Posterior vena cava (tissue), 2 donors: Measurements from ENCODE around the gene UNCX. TPM values are rescaled to one million over a fixed set of nuclear protein-coding genes. Genes with fewer than 3 reads are reported as not detected.
"Not testable (repeated sequence)": the region's sequence is repeated elsewhere in the genome, so short reads cannot be mapped to it uniquely, and the experiment has no call there.

Experiments used
- DNase-seq: peaks from one replicate; pipeline ENCODE4 v3.0.0-alpha.2; 2020; ENCODE audit warnings: low spot score
- intact Hi-C, 2 donors: fragments of 100-400 bp; cut with DNase I; formaldehyde crosslinking; loops; one replicate each; pipeline versions ENCODE4 v1.14.1 to v1.14.2; 2022 to 2023
- long read RNA-seq, 2 donors: library from polyadenylated mRNA; unstranded; transcript quantifications; one replicate each; pipeline ENCODE4 v2.0.0, GENCODE V29; 2020 to 2021
- total RNA-seq, 2 donors: library from RNA; stranded (reverse); fragmentation: NEBNext Ultra II Directional; extraction: Animal tissue kit (Norgen Biotek cat#: 25700); gene quantifications; one replicate each; pipeline ENCODE4 v1.2.1, GENCODE V29; 2021
- donor health status: DM: yes; HTN: yes; CAD: no.
- donor health status: DM: yes; HTN: yes; CAD: no.

The UNCX gene
- total RNA-seq = not detected
- long read RNA-seq, donor 1 = 0 reads
- long read RNA-seq, donor 2 = 0 reads

DNA sequence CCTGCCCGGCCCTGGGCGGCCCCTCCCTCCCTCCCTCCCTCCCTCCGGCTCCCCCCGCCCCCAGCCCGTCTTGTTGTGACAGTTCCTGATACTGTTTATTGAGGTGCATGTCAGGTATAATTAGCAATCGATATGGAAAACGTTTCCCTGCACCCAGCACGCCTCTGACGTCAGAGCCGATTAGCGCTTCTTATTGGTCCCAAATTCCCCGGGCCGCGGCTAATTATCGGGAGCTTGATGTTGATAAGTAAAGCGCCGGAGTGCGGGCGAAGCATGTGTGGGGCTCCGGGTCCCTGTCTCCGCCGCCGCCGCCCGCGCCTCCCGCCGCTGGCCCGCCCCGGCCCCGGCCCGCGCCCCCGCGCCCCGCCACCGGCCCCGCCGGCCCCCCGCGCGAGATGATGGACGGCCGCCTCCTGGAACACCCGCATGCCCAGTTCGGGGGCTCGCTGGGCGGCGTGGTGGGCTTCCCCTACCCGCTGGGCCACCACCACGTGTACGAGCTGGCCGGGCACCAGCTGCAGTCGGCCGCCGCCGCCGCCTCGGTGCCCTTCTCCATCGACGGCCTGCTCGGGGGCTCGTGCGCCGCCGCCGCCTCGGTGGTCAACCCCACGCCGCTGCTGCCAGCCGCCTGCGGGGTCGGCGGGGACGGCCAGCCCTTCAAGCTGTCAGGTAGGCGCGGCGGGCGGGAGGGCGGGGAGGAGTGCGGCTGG is at the start of gene UNCX:
TSS of gene UNCX (plus strand) at position 250 of the 710 bp plus-strand sequence. CDS start at position 396, 146 bp downstream.
- no peak for DNase-seq
- intact Hi-C loops = no loop called here

DNA sequence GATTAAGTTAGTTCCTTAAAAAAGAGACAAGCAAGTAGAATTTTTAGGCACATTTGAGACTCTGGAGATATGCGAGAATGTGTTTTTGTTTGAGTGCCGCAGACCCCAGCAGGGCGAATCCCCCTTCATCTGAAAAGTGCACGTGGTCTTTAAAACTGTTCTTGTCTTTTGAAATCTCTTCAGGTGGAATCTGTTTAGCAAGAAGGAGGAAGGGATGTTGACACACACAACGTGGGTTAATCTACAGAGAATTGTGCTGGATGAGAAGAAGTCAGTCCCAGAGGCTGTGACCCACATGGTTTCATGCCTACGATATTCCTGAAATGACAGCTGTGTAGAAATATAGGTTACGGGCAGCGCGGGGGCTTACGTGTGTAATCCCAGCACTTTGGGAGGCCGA is 45.5 kb upstream of the UNCX start:
- DNase-seq = no peak
- intact Hi-C loops = no loop called here

DNA sequence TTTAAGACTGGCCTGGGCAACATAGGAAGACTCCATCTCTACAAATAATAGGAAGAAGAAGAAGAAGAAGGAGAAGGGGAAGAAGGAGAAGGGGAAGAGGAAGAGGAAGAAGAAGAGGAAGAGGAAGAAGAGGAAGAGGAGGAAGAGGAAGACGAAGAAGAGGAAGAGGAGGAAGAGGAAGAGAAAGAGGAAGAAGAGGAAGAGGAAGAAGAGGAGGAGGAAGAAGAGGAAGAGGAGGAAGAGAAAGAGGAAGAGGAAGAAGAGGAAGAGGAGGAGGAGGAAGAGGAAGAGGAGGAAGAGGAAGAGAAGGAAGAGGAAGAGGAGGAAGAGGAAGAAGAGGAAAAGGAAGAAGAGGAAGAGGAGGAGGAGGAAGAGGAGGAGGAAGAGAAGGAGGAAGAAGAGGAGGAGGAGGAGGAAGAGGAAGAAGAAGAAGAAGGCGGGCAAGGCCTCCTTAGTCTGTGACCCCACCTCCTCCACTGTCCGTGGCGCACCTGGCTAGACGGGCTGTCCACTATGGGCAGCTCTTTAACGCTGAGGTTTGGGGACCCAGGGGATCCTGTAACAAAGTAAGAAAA is 43.9 kb upstream of the UNCX start:
- intact Hi-C loops = no loop called here
- DNase-seq = no peak

DNA sequence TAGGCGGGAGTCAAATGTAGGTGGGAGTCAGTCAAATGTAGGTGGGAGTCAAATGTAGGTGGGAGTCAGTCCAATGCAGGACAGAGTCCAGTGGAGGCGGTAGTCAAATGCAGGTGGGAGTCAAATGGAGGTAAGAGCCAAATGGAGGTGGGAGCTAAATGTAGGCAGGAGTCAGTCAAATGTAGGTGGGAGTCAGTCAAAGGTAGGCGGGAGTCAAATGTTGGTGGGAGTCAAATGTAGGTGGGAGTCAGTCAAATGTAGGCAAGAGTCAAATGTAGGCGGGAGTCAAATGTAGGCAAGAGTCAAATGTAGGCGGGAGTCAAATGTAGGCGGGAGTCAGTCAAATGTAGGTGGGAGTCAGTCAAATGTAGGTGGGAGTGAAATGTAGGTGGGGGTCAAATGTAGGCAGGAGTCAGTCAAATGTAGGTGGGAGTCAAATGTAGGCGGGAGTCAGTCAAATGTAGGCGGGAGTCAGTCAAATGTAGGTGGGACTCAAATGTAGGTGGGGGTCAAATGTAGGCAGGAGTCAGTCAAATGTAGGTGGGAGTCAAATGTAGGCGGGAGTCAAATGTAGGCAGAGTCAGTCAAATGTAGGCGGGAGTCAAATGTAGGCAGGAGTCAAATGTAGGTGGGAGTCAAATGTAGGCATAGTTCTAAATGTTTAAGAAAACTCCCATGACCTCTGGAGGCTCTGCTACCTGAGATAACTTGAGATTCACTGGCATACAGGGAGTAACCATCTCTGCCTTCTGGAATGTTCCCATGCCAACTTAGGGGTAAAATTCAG is 42.5 kb upstream of the UNCX start:
- no peak for DNase-seq
- intact Hi-C loops = no loop called here

DNA sequence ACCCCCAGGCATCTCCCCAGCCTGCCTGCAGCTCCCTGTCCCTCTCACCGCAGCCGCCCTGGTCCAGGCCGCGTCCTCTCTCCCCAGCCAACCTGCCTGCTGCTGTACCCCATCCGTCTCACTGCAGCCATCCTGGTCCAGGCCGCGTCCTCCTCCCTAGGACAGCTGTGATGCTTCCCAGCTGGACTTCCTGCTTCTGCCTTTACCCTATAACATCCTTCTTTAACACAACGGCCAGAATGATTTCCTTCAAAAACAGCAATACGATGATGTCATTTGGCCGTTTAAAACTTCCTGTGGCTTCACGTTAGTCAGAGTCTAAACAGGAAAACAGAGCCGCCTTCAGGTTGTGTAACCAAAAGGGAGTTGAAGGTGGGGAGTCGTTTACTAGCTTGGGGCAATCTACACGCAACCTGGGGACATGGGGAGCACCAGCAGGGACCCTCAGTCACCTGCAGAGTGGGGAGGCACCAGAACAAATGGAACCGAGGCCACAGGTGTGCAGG is 40.4 kb upstream of the UNCX start:
- DNase-seq = no peak
- intact Hi-C loops = no loop called here

GRCh38 chr7:1193593-1194424 is 38.9 kb upstream of the UNCX start:
- no peak for DNase-seq
- intact Hi-C loops = no loop called here

- DNase-seq, intact Hi-C loops: not testable (repeated sequence)
Measured at GRCh38 chr7:1196441-1196840, 36.2 kb upstream of the UNCX start.

GRCh38 chr7:1196950-1197349 is 35.7 kb upstream of the UNCX start:
- intact Hi-C loops = no loop called here
- DNase-seq = no peak

DNA sequence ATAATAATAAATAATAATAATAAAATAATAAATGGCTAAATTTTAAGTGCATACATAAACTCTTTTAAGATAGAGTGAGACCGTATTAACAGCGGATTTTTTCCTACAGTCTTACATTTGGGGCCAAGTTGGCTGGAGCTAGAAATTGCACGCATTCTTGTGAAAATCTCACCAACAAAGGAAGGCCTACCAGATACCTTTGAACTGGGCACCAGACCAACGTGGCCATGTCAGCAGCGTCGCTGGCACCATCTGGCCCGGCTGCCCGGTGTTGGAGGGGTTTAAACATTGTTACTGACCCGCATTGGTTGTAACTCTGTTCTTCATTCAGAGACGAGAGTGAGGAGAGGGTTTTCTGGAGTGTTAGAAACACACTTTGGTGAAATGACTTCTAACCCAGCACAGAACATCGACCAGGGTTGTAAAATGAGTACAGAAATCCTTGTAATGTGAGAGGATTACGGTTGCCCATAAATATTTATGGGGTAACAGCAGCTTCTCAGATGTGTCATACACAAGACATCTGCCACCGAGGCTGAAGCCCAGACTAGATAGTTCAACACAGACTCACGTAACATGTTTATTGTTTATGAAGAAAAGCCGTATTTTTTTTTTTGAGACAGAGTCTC is 34.6 kb upstream of the UNCX start:
- DNase-seq = no peak
- intact Hi-C loops = no loop called here

GRCh38 chr7:1200045-1200444 is 32.6 kb upstream of the UNCX start:
- intact Hi-C loops = no loop called here
- DNase-seq = no peak

DNA sequence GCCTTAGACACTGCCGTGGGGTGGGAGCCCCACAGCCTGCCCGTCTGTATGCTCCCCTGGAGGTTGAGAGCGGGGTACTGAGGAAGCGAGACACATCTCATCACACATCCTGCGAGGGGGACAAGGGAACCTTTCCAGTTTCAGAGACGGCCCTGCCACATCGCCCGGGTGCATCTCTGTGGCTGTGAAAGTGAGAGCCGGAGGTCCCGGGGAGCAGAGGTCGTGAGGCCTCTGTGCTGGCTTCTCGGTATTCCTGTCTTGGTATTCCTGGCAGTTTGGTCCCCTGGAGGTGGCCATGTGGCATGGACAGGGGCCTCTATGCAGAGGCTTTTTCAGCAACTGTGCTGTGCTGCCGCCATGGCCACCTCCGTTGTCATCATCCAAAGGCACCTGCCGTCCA is 30.8 kb upstream of the UNCX start:
- DNase-seq = no peak
- intact Hi-C loops = no loop called here

- DNase-seq, intact Hi-C loops: not testable (repeated sequence)
Measured at GRCh38 chr7:1202914-1203313, 29.8 kb upstream of the UNCX start.

GRCh38 chr7:1204460-1205140 is 28.1 kb upstream of the UNCX start:
- no peak for DNase-seq
- intact Hi-C loops = no loop called here

DNA sequence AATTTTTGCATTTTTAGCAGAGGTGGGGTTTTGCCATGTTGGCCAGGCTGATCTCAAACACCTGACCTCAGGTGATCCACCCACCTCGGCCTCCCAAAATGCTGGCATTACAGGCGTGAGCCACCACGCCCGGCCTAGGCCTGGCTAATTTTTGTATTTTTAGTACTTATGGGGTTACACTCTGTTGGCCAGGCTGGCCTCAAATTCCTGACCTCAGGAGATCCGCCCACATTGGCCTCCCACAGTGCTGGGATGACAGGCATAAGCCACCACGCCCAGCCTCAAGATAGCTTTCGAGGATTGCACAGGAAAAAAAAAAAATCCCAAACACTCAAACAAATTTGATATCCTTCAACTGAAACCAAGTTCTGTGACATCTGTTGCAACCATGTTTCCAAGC is 26.9 kb upstream of the UNCX start:
- DNase-seq, intact Hi-C loops: not testable (repeated sequence)

DNA sequence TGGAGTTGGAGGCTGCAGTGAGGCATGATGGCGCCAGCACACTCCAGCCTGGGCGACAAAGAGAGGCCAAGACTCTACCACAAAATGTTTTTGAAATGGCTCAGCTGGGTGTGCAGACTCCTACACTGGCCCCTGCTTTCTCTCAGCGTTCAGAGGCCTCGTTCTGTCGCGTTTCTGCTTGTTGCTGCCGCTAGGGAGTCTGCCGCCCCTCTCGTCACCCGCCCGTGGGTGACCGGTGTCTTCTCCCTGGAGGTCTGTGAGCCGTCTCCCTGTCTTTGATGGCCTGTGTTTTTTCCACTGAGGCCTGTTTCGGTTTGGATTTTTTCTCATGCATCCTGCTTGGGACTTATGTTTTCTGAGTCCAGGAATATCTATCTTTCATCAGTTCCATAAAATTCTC is 23.6 kb upstream of the UNCX start:
- no peak for DNase-seq
- intact Hi-C loops = no loop called here

DNA sequence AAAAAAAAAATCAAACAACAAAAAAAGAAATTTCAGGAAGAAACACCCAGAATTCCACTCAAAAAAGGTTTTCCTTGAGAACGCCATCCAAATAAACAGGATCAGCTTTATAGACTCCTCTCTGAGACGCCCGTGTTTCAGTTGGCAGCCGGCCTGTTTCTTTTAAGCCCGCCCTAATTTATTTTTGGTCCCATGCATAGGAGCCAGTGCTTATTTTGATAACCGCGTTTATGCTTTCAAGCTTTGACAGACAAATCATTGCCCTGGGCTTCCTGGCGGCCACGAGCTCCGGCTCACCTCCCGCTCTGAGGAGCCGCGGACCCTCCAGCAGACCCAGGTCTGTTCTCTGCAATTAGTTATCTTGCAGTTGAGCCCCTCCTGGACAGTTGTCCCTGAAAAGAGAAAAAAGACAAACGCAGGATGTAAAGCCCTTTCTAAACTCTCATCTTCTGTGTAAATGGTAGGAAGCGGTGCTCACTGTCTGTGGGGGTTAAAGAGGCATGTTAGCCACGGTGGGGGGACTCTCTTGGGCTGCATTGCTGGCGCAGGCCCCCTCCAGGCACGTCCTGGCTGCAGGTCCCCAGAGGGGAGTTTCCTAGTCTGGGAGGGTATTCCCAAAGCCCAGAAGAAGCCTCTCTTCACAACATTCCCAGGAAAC is 22.2 kb upstream of the UNCX start:
- intact Hi-C loops = no loop called here
- no peak for DNase-seq

- no peak for DNase-seq
- intact Hi-C loops = no loop called here
Measured at GRCh38 chr7:1210979-1211608, 21.6 kb upstream of the UNCX start.

DNA sequence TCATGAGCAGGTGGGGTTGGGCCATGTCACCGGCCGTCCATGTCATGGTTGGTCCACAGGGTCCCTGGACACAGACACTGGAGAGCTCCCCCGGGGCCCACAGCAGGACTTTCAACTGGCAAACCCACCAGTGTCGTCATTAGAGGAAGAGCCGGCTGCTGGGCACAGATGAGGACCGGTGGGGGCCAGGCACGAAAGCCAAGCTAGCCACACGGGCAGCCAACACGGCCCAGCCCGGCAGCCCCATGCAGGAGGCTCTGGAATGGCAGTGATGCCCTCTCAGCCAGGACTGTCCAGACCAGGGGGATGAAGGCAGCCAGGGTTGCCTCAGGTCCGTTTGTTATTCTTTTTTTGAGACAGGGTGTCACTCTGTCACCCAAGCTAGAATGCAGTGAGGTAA is 21.1 kb upstream of the UNCX start:
- no peak for DNase-seq
- intact Hi-C loops = no loop called here
